GM12878 (cell line): ENCODE measurements around the gene B3GALT4. TPM values are rescaled to one million over a fixed set of nuclear protein-coding genes. Genes with fewer than 3 reads are reported as not detected.

ENCODE experiments used
- ATAC-seq: fragments of 200-7000 bp; cut with Tn5 transposase; 3 replicates; pipeline ENCODE4 v1.9.1; 2020; ENCODE audit warnings: mild to moderate bottlenecking, moderate library complexity
- BruUV-seq: library from RNA; stranded (reverse); fragments of 400-500 nt; replicated peaks from 2 replicates; lab custom pipeline; 2021; lab: Mats Ljungman, UMichigan
- CTCF ChIA-PET: fragments of 300-600 bp; sonication (Branson Sonifier 250); formaldehyde crosslinking; extraction: SDS; loops from one replicate; lab custom pipeline; 2021; ENCODE audit warnings: inconsistent platforms; lab: Yijun Ruan, JAX
- POLR2A ChIA-PET: fragments of 350-600 bp; formaldehyde crosslinking; extraction: SDS; loops from one replicate; lab custom pipeline; 2021; ENCODE audit warnings: inconsistent platforms; lab: Charles Lee
- RAD21 ChIA-PET: fragments of 300-600 bp; sonication (Branson Sonifier 250); formaldehyde crosslinking; loops from one replicate; lab custom pipeline; 2023; ENCODE audit warnings: antibody characterized with exemption; ENCODE audit not compliant: unreplicated experiment; lab: Charles Lee
- SMC1A ChIA-PET: fragments of 300-600 bp; sonication (Branson Sonifier 250); formaldehyde crosslinking; loops from one replicate; lab custom pipeline; 2023; ENCODE audit not compliant: unreplicated experiment, uncharacterized antibody; lab: Charles Lee
- DNase-seq: peaks from one replicate; pipeline ENCODE4 v3.0.0-alpha.2; 2011; ENCODE audit warnings: low read depth, low spot score
- FAIRE-seq: peaks from 3 replicates; lab custom pipeline; 2011; peaks lifted over from hg19 to GRCh38; lab: Jason Lieb, UNC
- H2AFZ ChIP-seq: 2 replicates; pipeline ENCODE4 v1.6.0; 2011; ENCODE audit warnings: low read depth, low read length, control low read depth; ENCODE audit not compliant: control insufficient read depth
- H3K27ac ChIP-seq: 2 replicates; pipeline ENCODE4 v1.5.1; 2011; ENCODE audit warnings: control low read depth; ENCODE audit not compliant: control insufficient read depth, insufficient read depth
- H3K27me3 ChIP-seq, 2 experiments: replicated peaks in 1 of 2; 2 replicates each; pipeline versions ENCODE4 v1.6.0 to v1.6.1; 2011; ENCODE audit warnings: low read length in 1 of 2; ENCODE audit not compliant: control insufficient read depth in 2 of 2, insufficient read depth in 2 of 2
- H3K36me3 ChIP-seq, 2 experiments: 2 replicates each; pipeline ENCODE4 v1.5.1; 2011; ENCODE audit warnings: low read length in 1 of 2; ENCODE audit not compliant: control insufficient read depth in 2 of 2, insufficient read depth in 2 of 2
- H3K4me1 ChIP-seq: 2 replicates; pipeline ENCODE4 v1.6.1; 2011; ENCODE audit warnings: mild to moderate bottlenecking, low read length, moderate library complexity, mixed read lengths; ENCODE audit not compliant: control insufficient read depth, insufficient read depth
- H3K4me2 ChIP-seq: 2 replicates; pipeline ENCODE4 v1.6.0; 2011; ENCODE audit warnings: control low read depth; ENCODE audit not compliant: control insufficient read depth, insufficient read depth
- H3K4me3 ChIP-seq: fragments of 200-600 bp; sonication (generic); 2 replicates; pipeline ENCODE4 v1.5.1; 2016
- H3K79me2 ChIP-seq: 2 replicates; pipeline ENCODE4 v1.6.0; 2011; ENCODE audit warnings: low read length; ENCODE audit not compliant: control insufficient read depth, insufficient read depth
- H3K9ac ChIP-seq: 2 replicates; pipeline ENCODE4 v1.8.0; 2011; ENCODE audit warnings: low read length, control low read depth, mixed read lengths; ENCODE audit not compliant: control insufficient read depth, insufficient read depth
- H3K9me3 ChIP-seq: replicated peaks from 3 replicates; pipeline ENCODE4 v1.5.1; 2011; ENCODE audit warnings: mild to moderate bottlenecking, low read length; ENCODE audit not compliant: control insufficient read depth, insufficient read depth
- H4K20me1 ChIP-seq: 2 replicates; pipeline ENCODE4 v1.6.0; 2011; ENCODE audit not compliant: control insufficient read depth, insufficient read depth
- BCL3 ChIP-seq: IDR thresholded peaks from 2 replicates; pipeline ENCODE4 v1.6.1; 2011; ENCODE audit warnings: borderline replicate concordance, low read depth, mild to moderate bottlenecking, moderate library complexity, low read length; ENCODE audit not compliant: insufficient read depth, poor library complexity, severe bottlenecking
- CBX5 ChIP-seq: sonication (generic); IDR thresholded peaks from 2 replicates; pipeline ENCODE4 v1.6.1; 2016; ENCODE audit warnings: low read depth, moderate library complexity, mild to moderate bottlenecking, inconsistent platforms
- CHD1 ChIP-seq: IDR thresholded peaks from 2 replicates; pipeline ENCODE4 v1.6.1; 2012; ENCODE audit warnings: low read depth, low read length, improper control_type of control experiment
- CHD4 ChIP-seq: fragments of 200-600 bp; sonication (generic); IDR thresholded peaks from 2 replicates; pipeline ENCODE4 v1.6.1; 2016; ENCODE audit warnings: mild to moderate bottlenecking
- IRF3 ChIP-seq: fragments of 450-650 bp; IDR thresholded peaks from 2 replicates; pipeline ENCODE4 v1.6.1; 2014; ENCODE audit warnings: mild to moderate bottlenecking
- KAT2A ChIP-seq: conservative IDR thresholded peaks from 2 replicates; pipeline ENCODE4 v1.6.1; 2011; ENCODE audit warnings: low read depth, low read length; ENCODE audit not compliant: control insufficient read depth
- MEF2A ChIP-seq: IDR thresholded peaks from 2 replicates; pipeline ENCODE4 v1.6.1; 2011; ENCODE audit warnings: low read depth, mild to moderate bottlenecking, low read length, moderate library complexity; ENCODE audit not compliant: insufficient read depth
- MLLT1 ChIP-seq: fragments of 450-650 bp; IDR thresholded peaks from 2 replicates; pipeline ENCODE4 v1.6.1; 2016; ENCODE audit warnings: mild to moderate bottlenecking
- PAX5 ChIP-seq: IDR thresholded peaks from 2 replicates; pipeline ENCODE4 v1.6.1; 2011; ENCODE audit warnings: low read depth, low read length, borderline replicate concordance
- POLR2AphosphoS5 ChIP-seq: IDR thresholded peaks from 2 replicates; pipeline ENCODE4 v1.6.1; 2011; ENCODE audit warnings: mild to moderate bottlenecking, low read length, inconsistent platforms
- RBBP5 ChIP-seq: fragments of 200-600 bp; sonication (generic); conservative IDR thresholded peaks from 2 replicates; pipeline ENCODE4 v1.6.1; 2016
- RUNX3 ChIP-seq: IDR thresholded peaks from 2 replicates; pipeline ENCODE4 v1.6.1; 2012; ENCODE audit warnings: low read length, inconsistent platforms
- SMAD1 ChIP-seq: fragments of 450-650 bp; IDR thresholded peaks from 2 replicates; pipeline ENCODE4 v1.6.1; 2018; ENCODE audit warnings: mild to moderate bottlenecking, low read depth; ENCODE audit not compliant: partially characterized antibody
- STAT1 ChIP-seq: fragments of 450-650 bp; conservative IDR thresholded peaks from 2 replicates; pipeline ENCODE4 v1.6.1; 2014; ENCODE audit warnings: antibody characterized with exemption, mild to moderate bottlenecking
- USF1 ChIP-seq: IDR thresholded peaks from 2 replicates; pipeline ENCODE4 v1.6.1; 2011; ENCODE audit warnings: borderline replicate concordance, low read depth, mild to moderate bottlenecking, moderate library complexity, mixed read lengths, low read length; ENCODE audit not compliant: insufficient read depth; ENCODE audit errors: extremely low read length
- WGBS: methylation state at CpG from one replicate; pipeline ENCODE4 v1.1.6; 2016; ENCODE audit warnings: low lambda C conversion rate; ENCODE audit not compliant: insufficient replicate concordance, insufficient coverage; ENCODE audit errors: missing lambda C conversion rate; 5-methylcytosine and 5-hydroxymethylcytosine counted together
- in situ Hi-C: fragments of 300-500 bp; cut with MboI; formaldehyde crosslinking; loops from 9 replicates; pipeline ENCODE4 v1.14.3; 2018; ENCODE audit warnings: mixed read lengths
- intact Hi-C: fragments of 100-400 bp; cut with micrococcal nuclease; formaldehyde crosslinking; loops from one replicate; pipeline ENCODE4 v1.14.2; 2022; ENCODE audit not compliant: unreplicated experiment
- polyA plus RNA-seq, 11 experiments: library from polyadenylated mRNA; depleted of rRNA in 4 of 11; unstranded in 6 of 11; stranded (reverse) in 5 of 11; fragments of >200 nt; fragmentation: Nextera tagmentation in 4 of 11; fragmentation: Illumina TruSeq in 1 of 11; extraction: Ambion mirVana in 4 of 11; extraction: Trizol in 1 of 11; gene quantifications; 1 replicate in 1 of 11; 2 replicates in 10 of 11; pipeline versions ENCODE4 v1.2.1 to v1.2.3, GENCODE V29; 2011 to 2016; ENCODE audit warnings: inconsistent platforms in 2 of 11, missing spikeins in 2 of 11, low read depth in 1 of 11
- total RNA-seq, 4 experiments: library from RNA; depleted of rRNA in 3 of 4; stranded (reverse); fragments of >200 nt in 3 of 4; fragmentation: Illumina TruSeq in 1 of 4; extraction: Trizol in 1 of 4; gene quantifications; 2 replicates each; pipeline versions ENCODE4 v1.2.1 to v1.2.3, GENCODE V29; 2013 to 2021

B3GALT4 gene
- total and polyA plus RNA-seq, 10 of the 15 experiments (the other 5 are each of a cell fraction or from before 2014, with no cell fraction given) = 0.27 to 8.2 (median 2.6) TPM

- Histone ChIP-seq H3K79me2 (peaks cover 67% of the 10 kb centered on the region), H3K27me3 (no peaks in the 10 kb centered on the region), H3K36me3 (peaks cover 13 to 24% of the 10 kb centered on the region in 2 experiments), H3K4me2 (peak overlapping the region; percentile 83), H3K9me3 (no peaks in the 10 kb centered on the region), H3K4me1 (peaks cover 18% of the 10 kb centered on the region), H2AFZ (peak overlapping the region; percentile 49; the same call in 1 of the 2 replicates), H3K4me3 (peak overlapping the region; percentile 87), H4K20me1 (peaks cover 6% of the 10 kb centered on the region), H3K9ac (peak overlapping the region; percentile 88), H3K27ac (peak overlapping the region; percentile 97)
- SMC1A ChIA-PET = interaction anchor here (0.6 to 2.0 kb wide), 7 partner anchors 17 to 158 kb away, joined by 3 to 8 read pairs (median 6); partner anchors contain the start of genes PFDN6, RING1 and WDR46
- in situ Hi-C loops (no loop called here), intact Hi-C loops (no loop called here)
- WGBS = under 1% methylated on average over 22 of the region's 22 CpGs
- RAD21 ChIA-PET = interaction anchor here (0.9 to 2.1 kb wide), 8 partner anchors 16 to 298 kb away, joined by 3 to 11 read pairs (median 5); partner anchors contain the start of genes PFDN6, RGL2, RING1 and WDR46
- TSS peak; percentile 81 for BruUV-seq
- POLR2A ChIA-PET = interaction anchor here (0.6 to 5.4 kb wide), 21 partner anchors 8 to 319 kb away, joined by 3 to 60 read pairs (median 6); partner anchors contain the start of genes HLA-DMA, HLA-DPB1, PFDN6 and RGL2
- CTCF ChIA-PET = interaction anchor here (0.9 to 3.6 kb wide), 9 partner anchors 23 to 196 kb away, joined by 3 to 23 read pairs (median 5); partner anchors contain the start of genes HLA-DPB1 and RING1
- DNase-seq = no peak
- peak; percentile 16 for ATAC-seq
- no peak for FAIRE-seq
- no peak for TF ChIP-seq CBX5
- no peak; the same call in 1 of the 2 replicates for TF ChIP-seq MLLT1
- no peak for TF ChIP-seq KAT2A
- TF ChIP-seq PAX5 = no peak
- no peak for TF ChIP-seq SMAD1
- TF ChIP-seq IRF3 = no peak
- TF ChIP-seq MEF2A = no peak
- TF ChIP-seq BCL3 = no peak
- TF ChIP-seq CHD1 = peak; percentile 36; the same call in 1 of the 2 replicates
- TF ChIP-seq CHD4 = no peak
- peak; percentile 30; the same call in 1 of the 2 replicates for TF ChIP-seq POLR2AphosphoS5
- TF ChIP-seq STAT1 = no peak; the same call in 1 of the 2 replicates
- no peak for TF ChIP-seq USF1
- peak; percentile 28; the same call in 1 of the 2 replicates for TF ChIP-seq RBBP5
- no peak for TF ChIP-seq RUNX3
These were observed 4.4 kb upstream of the B3GALT4 start for GRCh38 chr6:33272275-33273128.
